Measurements from ENCODE around the gene RAB40C.

Gene RAB40C

DNA sequence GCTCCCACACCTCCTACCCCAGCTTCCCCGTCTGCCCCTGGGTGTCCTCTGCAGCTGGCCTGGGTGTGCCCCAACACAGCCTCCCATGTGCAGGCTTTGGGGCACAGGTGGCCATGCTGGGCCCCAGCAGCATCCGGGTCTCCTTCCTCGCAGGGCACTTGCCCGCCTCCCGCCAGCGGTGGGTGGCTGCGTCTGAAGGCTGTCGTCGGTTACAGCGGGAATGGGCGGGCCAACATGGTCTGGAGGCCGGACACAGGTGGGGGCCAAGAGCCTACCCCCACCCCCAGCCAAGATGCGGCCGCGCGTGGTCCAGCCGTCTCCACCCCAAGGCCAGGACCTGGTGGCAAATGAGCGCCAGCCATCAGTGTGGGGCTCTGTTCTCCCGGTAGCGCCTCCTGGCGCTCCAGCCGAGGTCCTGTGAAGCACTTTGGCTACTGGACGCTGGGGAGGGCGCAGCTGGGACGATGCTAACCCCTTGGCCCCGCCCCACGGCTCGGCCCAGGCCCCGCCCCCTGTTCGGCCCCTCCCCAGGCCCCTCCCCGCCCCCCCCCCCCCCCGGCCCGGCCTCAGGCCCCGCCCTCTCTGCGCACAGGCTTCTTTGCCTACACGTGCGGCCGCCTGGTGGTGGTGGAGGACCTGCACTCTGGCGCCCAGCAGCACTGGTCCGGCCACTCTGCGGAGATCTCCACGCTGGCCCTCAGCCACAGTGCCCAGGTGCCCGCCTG is 70.8 kb downstream of the RAB40C start:
- in situ Hi-C loops (cut with MboI; ENCODE audit: low sequenced_read_pairs) = no loop called here

GRCh38 chr16:661184-661821 is 71.4 kb downstream of the RAB40C start:
- in situ Hi-C loops (cut with MboI; ENCODE audit: low sequenced_read_pairs) = no loop called here

DNA sequence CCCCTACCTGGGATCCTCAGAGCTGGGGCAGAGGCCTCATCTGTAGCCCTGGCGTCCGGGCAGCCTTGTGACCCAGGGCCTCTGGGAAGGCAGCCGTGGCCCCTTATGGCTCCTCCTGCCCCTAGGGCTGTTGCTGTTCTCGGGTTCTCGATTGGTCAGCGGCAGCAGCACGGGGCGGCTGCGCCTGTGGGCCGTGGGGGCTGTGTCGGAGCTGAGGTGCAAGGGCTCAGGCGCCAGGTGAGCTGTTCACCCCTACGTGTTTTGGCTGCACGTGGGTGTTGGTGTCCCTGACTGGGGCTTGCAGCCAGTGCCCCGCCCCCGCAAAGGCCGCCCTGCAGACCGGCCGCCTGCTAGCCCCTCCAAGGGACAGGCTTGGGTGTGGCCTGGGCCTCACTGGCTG is 72.2 kb downstream of the RAB40C start:
- in situ Hi-C loops (cut with MboI; ENCODE audit: low sequenced_read_pairs) = no loop called here

DNA sequence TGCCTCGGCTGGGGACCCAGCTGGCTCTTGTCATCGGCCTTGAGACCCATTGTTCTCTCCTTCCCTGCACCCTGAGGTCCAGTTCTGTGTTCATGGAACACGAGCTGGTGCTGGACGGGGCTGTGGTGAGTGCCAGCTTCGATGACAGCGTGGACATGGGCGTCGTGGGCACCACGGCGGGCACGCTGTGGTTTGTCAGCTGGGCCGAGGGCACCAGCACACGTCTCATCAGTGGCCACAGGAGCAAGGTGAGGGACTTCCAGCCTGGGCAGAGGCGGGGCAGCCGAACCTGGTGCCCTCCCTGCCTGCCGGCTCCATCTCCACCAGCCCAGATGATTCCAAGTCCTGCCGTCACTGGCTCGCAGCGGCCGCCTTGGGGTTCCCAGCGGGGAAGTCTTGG is 72.7 kb downstream of the RAB40C start:
- in situ Hi-C loops (cut with MboI; ENCODE audit: low sequenced_read_pairs) = no loop called here

GRCh38 chr16:666572-666971 is 76.7 kb downstream of the RAB40C start:
- in situ Hi-C loops (cut with MboI; ENCODE audit: low sequenced_read_pairs) = no loop called here

GRCh38 chr16:667113-667779 is 77.4 kb downstream of the RAB40C start:
- in situ Hi-C loops (cut with MboI; ENCODE audit: low sequenced_read_pairs) = no loop called here

DNA sequence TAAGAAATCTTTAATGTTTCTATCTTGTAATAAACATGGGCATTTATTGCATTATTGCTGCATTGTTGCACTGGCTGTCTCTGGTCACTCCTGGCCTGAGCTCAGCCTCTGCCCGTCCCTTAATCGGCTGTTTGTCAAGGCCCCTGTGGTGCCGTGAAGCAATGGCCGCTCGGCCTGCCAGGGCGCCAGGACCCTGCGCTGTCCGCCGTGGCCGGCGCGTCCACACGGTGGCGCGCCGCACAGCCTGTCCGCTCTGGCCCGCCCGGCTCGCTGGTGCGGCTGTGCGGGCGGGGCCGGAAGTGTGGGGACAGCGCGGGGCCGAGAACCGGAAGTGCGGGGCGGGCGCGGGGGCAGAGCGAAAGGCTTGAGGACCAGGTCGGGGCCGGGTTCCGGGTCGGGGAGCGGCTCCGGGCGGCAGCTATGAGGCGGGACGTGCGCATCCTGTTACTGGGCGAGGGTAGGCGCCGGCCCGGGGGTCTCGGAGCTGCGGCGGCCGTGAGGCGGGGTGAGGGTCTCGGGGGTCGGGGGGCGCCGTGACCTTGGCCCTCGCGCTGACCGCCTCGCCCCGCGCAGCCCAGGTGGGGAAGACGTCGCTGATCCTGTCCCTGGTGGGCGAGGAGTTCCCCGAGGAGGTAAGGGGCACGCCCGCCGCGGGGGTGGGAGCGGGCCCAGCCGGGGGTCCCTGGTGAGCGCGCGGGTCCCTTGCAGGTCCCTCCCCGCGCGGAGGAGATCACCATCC is 78.1 kb downstream of the RAB40C start, which contains the start of gene RHOT2:
RHOT2 (plus strand) TSS at position 353 of the 739 bp plus-strand sequence; CDS start at position 421, 68 bp downstream.
- in situ Hi-C loops (cut with MboI; ENCODE audit: low sequenced_read_pairs) = no loop called here

DNA sequence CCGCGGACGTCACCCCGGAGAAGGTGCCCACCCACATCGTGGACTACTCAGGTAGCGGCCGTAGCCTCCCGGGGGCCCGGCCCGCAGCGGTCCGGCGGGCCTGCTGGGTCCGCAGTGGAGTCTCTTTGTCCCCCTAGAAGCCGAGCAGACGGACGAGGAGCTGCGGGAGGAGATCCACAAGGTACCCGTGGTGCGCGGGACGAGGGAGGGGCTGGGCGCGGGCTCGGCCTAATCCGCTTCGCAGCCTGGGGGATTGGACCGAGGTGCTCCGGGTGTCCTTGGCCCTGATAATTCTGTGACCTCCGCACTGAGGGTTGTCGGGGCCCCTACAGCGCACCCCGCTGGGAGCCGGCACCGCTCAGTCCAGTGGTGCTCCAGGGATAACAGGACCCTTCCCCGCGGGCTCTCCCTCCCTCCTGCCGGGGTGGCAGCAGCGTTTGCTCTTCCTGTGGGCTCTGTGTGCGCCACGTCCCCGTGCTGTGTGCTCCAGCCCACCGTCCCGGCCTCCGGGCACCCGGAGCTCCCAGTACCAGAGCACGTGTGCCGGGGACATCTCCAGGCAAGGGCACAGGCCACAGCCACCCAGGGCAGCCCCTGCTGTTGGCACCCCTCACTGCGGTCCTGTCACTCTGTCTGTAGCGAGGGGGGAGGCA is 78.8 kb downstream of the RAB40C start:
- in situ Hi-C loops (cut with MboI; ENCODE audit: low sequenced_read_pairs) = no loop called here

- in situ Hi-C loops (cut with MboI; ENCODE audit: low sequenced_read_pairs) = no loop called here
Measured at GRCh38 chr16:669666-670065, 79.8 kb downstream of the RAB40C start.

- in situ Hi-C loops (cut with MboI; ENCODE audit: low sequenced_read_pairs) = no loop called here
Measured at GRCh38 chr16:670485-671352, 80.9 kb downstream of the RAB40C start.

DNA sequence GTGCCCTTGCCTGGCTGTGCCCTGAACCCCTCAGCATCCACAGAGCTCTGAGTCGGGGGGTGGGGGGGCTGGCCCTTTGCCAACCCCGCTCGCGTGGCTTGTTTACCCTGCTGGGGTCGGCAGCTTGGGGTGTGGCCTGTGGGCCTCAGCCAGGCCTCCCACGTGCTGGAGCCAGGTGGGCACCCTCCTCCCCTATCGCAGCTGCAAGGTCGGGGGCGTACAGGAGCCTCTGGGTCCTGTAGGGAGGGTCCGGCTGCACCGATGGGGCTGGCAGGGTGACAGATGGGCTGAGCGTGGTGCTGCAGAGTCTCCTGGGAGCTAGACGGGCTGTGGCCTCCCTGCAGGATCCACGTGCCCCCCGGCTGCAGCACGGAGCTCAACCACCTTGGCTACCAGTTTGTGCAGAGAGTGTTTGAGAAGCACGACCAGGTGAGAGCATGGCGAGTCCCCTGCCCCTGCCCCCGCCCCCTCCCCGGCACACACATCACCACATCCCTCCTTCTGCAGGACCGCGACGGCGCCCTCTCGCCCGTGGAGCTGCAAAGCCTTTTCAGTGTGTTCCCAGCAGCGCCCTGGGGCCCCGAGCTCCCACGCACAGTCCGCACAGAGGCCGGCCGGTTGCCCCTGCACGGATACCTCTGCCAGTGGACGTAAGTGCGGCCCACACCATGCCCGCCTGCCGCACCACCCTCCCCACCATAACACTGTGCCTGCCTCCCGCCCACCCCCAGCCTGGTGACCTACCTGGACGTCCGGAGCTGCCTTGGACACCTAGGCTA is 81.7 kb downstream of the RAB40C start:
- in situ Hi-C loops (cut with MboI; ENCODE audit: low sequenced_read_pairs) = no loop called here

DNA sequence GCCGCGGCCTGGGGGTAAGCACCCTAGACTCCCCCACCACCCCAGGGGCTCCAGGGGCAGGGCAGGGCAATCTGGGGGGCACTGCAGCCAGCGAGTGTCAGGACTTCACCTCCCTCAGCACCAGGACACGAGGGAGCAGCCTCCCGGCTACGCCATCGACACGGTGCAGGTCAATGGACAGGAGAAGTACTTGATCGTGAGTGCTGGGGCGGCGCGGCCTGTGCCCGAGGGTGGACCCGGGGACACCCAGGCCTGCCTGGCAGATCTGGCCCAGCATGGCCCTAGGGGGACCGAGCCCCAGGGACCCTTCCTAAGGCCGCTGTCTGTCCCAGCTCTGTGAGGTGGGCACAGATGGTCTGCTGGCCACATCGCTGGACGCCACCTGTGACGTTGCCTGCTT is 82.5 kb downstream of the RAB40C start:
- in situ Hi-C loops (cut with MboI; ENCODE audit: low sequenced_read_pairs) = no loop called here

DNA sequence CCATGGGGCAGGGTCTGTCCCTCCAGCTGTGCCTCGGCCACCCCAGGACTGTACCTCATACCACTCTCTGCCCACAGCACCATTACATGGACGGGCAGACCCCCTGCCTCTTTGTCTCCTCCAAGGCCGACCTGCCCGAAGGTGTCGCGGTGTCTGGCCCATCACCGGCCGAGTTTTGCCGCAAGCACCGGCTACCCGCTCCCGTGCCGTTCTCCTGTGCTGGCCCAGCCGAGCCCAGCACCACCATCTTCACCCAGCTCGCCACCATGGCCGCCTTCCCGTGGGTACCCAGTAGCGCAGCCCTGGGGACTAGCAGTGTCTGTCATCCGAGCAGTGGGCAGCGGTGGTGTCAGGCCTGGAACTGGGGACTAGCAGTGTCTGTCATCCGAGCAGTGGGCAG is 83.0 kb downstream of the RAB40C start:
- in situ Hi-C loops (cut with MboI; ENCODE audit: low sequenced_read_pairs) = no loop called here

DNA sequence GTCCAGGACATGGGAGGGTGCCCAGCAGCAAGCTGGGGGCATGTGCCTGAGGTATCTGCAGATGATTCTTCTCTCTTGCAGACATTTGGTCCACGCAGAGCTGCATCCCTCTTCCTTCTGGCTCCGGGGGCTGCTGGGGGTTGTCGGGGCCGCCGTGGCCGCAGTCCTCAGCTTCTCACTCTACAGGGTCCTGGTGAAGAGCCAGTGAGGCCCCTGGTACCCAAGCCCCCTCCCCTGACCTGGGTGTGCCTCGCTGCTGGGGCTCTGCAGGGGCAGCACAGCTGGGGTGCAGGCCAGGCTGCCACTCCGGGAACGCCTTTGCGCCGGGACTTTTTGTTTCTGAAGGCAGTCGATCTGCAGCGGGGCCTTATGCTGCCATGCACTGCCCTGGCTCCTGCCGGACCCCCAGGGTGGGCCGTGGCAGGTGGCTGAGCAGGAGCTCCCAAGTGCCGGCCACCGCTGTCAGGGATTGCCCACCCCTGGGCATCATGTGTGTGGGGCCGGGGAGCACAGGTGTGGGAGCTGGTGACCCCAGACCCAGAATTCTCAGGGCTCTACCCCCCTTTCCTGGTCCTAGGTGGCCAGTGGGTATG is 83.6 kb downstream of the RAB40C start:
- in situ Hi-C loops (cut with MboI; ENCODE audit: low sequenced_read_pairs) = no loop called here

DNA sequence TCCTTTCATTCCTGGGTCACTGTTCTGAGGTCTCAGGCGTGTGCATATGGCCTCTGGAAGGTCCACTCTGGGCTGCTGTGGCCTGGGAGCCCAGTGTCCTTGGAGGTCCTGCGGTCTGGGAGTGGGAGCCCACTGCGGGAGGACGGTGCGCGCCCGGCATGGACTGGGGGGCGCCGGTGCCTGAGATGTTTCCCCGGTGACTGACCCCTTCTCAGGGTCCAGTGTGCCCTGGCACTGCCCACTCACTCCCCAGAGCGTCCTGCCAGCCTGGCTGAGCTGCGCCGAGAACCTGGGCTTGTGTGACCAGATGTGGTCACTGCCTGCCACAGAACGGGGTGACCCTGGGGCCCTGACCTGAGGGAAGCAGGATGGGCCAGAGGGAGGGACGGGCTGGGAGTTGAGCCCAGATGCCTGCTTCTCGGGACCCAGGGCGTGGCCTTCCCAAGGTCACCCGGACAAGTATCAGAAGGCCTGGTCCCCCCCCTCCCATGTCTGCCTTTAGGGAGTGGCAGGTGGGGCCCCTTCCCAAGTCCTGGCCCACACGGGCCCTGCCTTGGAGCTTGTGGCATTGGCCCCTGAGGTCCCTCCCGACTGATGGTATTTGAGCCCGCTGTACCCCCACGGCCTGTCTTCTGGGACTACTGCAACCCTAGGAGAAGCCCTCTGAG is 84.5 kb downstream of the RAB40C start:
- in situ Hi-C loops (cut with MboI; ENCODE audit: low sequenced_read_pairs) = no loop called here

- in situ Hi-C loops (cut with MboI; ENCODE audit: low sequenced_read_pairs) = no loop called here
Measured at GRCh38 chr16:674968-675883, 85.4 kb downstream of the RAB40C start, which contains the start of gene RHBDL1. Gene RHBDL1 (plus strand): TSS chr16:675671. CDS start chr16:675791, 120 bp downstream.
